ENCODE measurements around the gene BEAN1. TPM values are rescaled to one million over a fixed set of nuclear protein-coding genes. Genes with fewer than 3 reads are reported as not detected.

BEAN1 gene
- total RNA-seq, 1 experiment from 2014 or later = 1.1 TPM

DNA sequence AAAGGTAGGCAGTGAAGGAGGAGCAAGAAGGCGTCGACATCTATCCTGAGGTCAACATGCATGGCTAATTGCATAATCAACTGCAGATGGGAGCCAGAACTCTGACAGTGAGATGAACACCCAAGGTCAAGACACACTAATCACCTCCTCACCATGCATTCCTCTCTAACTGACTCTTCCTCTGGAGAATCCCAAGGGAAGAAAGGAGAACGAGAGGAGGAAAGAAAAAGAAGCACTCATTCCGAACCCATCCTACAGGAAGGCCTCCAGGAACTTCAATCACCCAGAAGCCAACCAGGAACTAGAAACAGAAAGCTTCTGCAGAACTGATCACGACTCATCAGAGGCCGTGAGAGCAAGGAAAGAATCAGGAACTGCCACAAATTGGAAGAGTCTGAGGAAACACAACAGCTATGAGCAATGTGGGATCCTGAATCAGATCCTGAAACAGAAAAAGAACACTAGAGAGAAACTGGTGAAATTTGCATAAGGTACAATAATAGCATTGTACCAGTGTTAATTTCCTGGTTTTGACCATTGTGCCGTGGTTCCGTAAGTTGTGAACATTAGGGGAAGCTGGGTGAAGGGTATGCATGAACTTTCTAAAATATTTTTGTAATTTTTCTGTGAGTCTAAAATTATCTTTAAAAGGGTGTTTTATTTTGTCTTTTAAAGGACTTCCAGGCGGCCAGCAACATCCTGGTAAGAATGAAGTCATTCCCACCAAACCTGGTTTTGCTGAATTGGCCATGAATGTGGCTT is 10.0 kb upstream of the BEAN1 start:
- intact Hi-C loops (cut with micrococcal nuclease) = no loop called here
- CTCF ChIA-PET = interaction anchor here (0.8 to 1.2 kb wide), 3 partner anchors 25 to 88 kb away, joined by 3 to 4 read pairs (median 4); no protein-coding TSS in a partner anchor
- H3K27me3 Mint-ChIP-seq (ENCODE audit: insufficient read depth, unreplicated experiment) = no peaks in the 10 kb centered on the region
- POLR2A ChIA-PET = interaction anchor here (0.6 to 0.8 kb wide), 2 partner anchors 86 to 95 kb away, joined by 3 read pairs; no protein-coding TSS in a partner anchor
- BruUV-seq (replicated peaks) = no TSS peak
- no peaks in the 10 kb centered on the region for H3K9me3 Mint-ChIP-seq (ENCODE audit: unreplicated experiment)
- peaks cover 15% of the 10 kb centered on the region for H3K4me1 Mint-ChIP-seq (ENCODE audit: insufficient read depth, unreplicated experiment)
- H3K4me3 Mint-ChIP-seq (ENCODE audit: unreplicated experiment) = no peak overlapping the region
- H3K27ac Mint-ChIP-seq (ENCODE audit: low read depth, unreplicated experiment) = no peak overlapping the region
- DNase-seq (ENCODE audit: unreplicated experiment) = no peak
- no peak for TF ChIP-seq CTCF (IDR thresholded peaks at IDR 0.05; ENCODE audit: unreplicated experiment)
- no peaks in the 10 kb centered on the region for H3K36me3 Mint-ChIP-seq (ENCODE audit: insufficient read depth, unreplicated experiment)

- H3K9me3 Mint-ChIP-seq (ENCODE audit: unreplicated experiment) = no peaks in the 10 kb centered on the region
- no peak for TF ChIP-seq CTCF (IDR thresholded peaks at IDR 0.05; ENCODE audit: unreplicated experiment)
- H3K36me3 Mint-ChIP-seq (ENCODE audit: insufficient read depth, unreplicated experiment) = no peaks in the 10 kb centered on the region
- peaks cover 15% of the 10 kb centered on the region for H3K4me1 Mint-ChIP-seq (ENCODE audit: insufficient read depth, unreplicated experiment)
- H3K27me3 Mint-ChIP-seq (ENCODE audit: insufficient read depth, unreplicated experiment) = no peaks in the 10 kb centered on the region
- POLR2A ChIA-PET = no interaction called here
- CTCF ChIA-PET = interaction anchor here (0.6 to 1.0 kb wide), 2 partner anchors 51 to 61 kb away, joined by 3 read pairs; no protein-coding TSS in a partner anchor
- H3K4me3 Mint-ChIP-seq (ENCODE audit: unreplicated experiment) = no peak overlapping the region
- no peak overlapping the region for H3K27ac Mint-ChIP-seq (ENCODE audit: low read depth, unreplicated experiment)
- no peak for DNase-seq (ENCODE audit: unreplicated experiment)
- no TSS peak for BruUV-seq (replicated peaks)
- intact Hi-C loops (cut with micrococcal nuclease) = loop anchor here (1.0 kb wide), 1 partner anchor 9 kb away; no protein-coding TSS in a partner anchor
These were observed 8.7 kb upstream of the BEAN1 start for GRCh38 chr16:66418165-66418962.

DNA sequence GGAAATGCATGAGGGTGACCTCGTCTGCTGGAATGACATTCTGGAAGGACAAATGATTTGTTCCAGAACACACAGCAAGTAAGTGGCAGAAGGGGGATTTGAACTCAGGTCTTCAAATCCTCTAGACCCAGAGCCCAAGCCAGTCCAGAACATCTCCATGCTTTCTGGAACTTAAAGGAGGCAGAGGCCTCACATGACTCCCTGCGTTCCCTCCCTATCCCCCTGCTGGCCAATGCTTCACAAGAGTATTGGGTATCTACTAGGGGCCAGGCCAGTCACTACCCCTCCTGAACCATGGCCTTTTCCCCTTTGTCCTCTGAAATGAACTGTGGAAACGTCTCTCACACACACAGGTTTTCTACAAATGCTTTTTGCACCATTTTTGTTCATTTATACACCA is 7.6 kb upstream of the BEAN1 start:
- no peak overlapping the region for H3K27ac Mint-ChIP-seq (ENCODE audit: low read depth, unreplicated experiment)
- H3K9me3 Mint-ChIP-seq (ENCODE audit: unreplicated experiment) = no peaks in the 10 kb centered on the region
- no peak overlapping the region for H3K4me3 Mint-ChIP-seq (ENCODE audit: unreplicated experiment)
- TF ChIP-seq CTCF (IDR thresholded peaks at IDR 0.05; ENCODE audit: unreplicated experiment) = no peak
- intact Hi-C loops (cut with micrococcal nuclease) = no loop called here
- H3K4me1 Mint-ChIP-seq (ENCODE audit: insufficient read depth, unreplicated experiment) = peaks cover 15% of the 10 kb centered on the region
- BruUV-seq (replicated peaks) = no TSS peak
- DNase-seq (ENCODE audit: unreplicated experiment) = no peak
- no peaks in the 10 kb centered on the region for H3K36me3 Mint-ChIP-seq (ENCODE audit: insufficient read depth, unreplicated experiment)
- CTCF ChIA-PET = interaction anchor here (1.1 kb wide), 1 partner anchor 141 kb away, joined by 3 read pairs; no protein-coding TSS in a partner anchor
- POLR2A ChIA-PET = interaction anchor here (1.7 kb wide), 1 partner anchor 11 kb away, joined by 3 read pairs; no protein-coding TSS in a partner anchor
- H3K27me3 Mint-ChIP-seq (ENCODE audit: insufficient read depth, unreplicated experiment) = no peaks in the 10 kb centered on the region

DNA sequence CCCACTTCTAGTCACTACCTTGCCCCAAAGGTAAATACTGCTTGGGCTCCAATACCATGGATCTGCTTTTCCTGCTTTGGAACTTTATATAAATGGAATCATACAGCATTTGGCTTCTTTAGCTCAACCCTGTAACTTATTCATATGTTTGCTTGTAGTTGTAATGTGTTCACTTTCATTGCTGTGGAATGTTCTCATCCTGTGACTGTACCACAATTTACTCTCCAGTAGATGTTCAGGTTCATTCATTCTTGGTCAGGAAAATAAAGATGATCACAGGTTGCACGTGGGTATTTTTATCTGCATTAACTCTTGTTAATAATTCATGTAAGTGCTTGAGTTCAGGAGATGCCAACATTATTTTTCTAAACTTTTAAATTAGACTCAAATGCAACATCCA is 6.7 kb upstream of the BEAN1 start:
- peaks cover 15% of the 10 kb centered on the region for H3K4me1 Mint-ChIP-seq (ENCODE audit: insufficient read depth, unreplicated experiment)
- ChIA-PET POLR2A (interaction anchor here (1.3 to 1.7 kb wide), 2 partner anchors 10 to 12 kb away, joined by 3 to 4 read pairs; no protein-coding TSS in a partner anchor), CTCF (interaction anchor here (1.1 kb wide), 1 partner anchor 140 kb away, joined by 3 read pairs; no protein-coding TSS in a partner anchor)
- no peaks in the 10 kb centered on the region for H3K27me3 Mint-ChIP-seq (ENCODE audit: insufficient read depth, unreplicated experiment)
- no peaks in the 10 kb centered on the region for H3K36me3 Mint-ChIP-seq (ENCODE audit: insufficient read depth, unreplicated experiment)
- intact Hi-C loops (cut with micrococcal nuclease) = no loop called here
- no peaks in the 10 kb centered on the region for H3K9me3 Mint-ChIP-seq (ENCODE audit: unreplicated experiment)
- no TSS peak for BruUV-seq (replicated peaks)
- H3K4me3 Mint-ChIP-seq (ENCODE audit: unreplicated experiment) = no peak overlapping the region
- no peak for DNase-seq (ENCODE audit: unreplicated experiment)
- no peak overlapping the region for H3K27ac Mint-ChIP-seq (ENCODE audit: low read depth, unreplicated experiment)
- no peak for TF ChIP-seq CTCF (IDR thresholded peaks at IDR 0.05; ENCODE audit: unreplicated experiment)
